Activated naive CD8-positive, alpha-beta T cell treated with anti-CD3 and anti-CD28 coated beads, Interleukin-2, amount 50 U/mL, for 16 hours (primary cell): ENCODE results near the gene DHX16.

Experiments
- DNase-seq: peaks from one replicate; pipeline ENCODE4 v3.0.0-alpha.2; 2020; ENCODE audit warnings: low read depth, low spot score

The DHX16 gene

DNA sequence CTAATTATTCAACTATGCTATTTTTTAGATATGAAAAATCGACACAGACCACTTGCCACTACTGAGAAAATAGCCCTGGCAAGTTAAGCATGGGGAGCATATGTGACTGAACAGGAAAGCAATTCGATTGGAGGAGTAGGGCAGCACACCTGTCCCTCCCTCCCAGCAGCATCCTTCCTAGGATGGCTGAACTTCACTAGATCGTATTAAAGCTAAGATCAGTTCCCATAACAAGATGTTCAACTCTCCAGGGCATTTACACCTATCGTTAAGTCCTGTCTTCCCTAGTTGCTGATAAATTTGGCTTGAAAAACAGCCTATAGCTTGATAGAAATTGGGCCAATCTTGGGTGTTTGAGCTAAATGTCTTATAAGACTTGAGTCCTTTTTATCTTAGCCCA lies 62.7 kb downstream of the DHX16 start:
- DNase-seq: no peak

DNA sequence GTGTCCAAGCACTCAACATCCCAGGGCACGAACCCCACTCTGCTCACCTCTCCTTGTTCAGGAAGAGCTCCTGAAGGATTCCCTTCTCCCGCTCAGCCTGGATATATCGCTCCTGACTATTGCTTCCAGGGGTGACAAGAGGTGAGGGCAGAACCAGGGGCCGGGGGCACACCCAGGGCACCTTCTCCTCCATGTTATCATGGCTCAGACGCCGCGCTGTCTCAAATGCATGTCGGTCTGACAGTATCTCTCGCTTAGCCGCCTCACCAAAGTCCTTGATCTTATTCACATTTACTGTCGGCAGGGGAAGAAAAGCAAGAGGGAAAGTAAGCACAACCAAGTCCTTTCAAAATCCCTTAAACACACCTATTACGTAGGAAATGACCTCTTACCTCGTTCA lies 68.8 kb downstream of the DHX16 start:
- DNase-seq: no peak
